IgD-negative memory B cell (primary cell): ENCODE measurements around the gene CSNK1G2. TPM values are rescaled to one million over a fixed set of nuclear protein-coding genes. Genes with fewer than 3 reads are reported as not detected.

Experiments used
- H3K27ac Mint-ChIP-seq, 3 donors: one replicate each; pipeline ENCODE4 v1.8.0; 2020 to 2022; ENCODE audit warnings: mild to moderate bottlenecking in 3 of 3, mixed read lengths in 3 of 3, moderate library complexity in 1 of 3
- H3K27me3 Mint-ChIP-seq: one replicate; pipeline ENCODE4 v1.8.0; 2021; ENCODE audit warnings: mixed read lengths
- H3K36me3 Mint-ChIP-seq: one replicate; pipeline ENCODE4 v1.8.0; 2020; ENCODE audit warnings: mild to moderate bottlenecking, mixed read lengths
- H3K4me1 Mint-ChIP-seq, 3 donors: one replicate each; pipeline ENCODE4 v1.8.0; 2020 to 2022; ENCODE audit warnings: mixed read lengths in 3 of 3, mild to moderate bottlenecking in 1 of 3
- H3K4me3 Mint-ChIP-seq, 4 donors: one replicate each; pipeline ENCODE4 v1.8.0; 2020 to 2022; ENCODE audit warnings: mild to moderate bottlenecking in 4 of 4, mixed read lengths in 4 of 4, moderate library complexity in 3 of 4
- H3K9me3 Mint-ChIP-seq, 3 donors: one replicate each; pipeline ENCODE4 v1.8.0; 2020 to 2021; ENCODE audit warnings: mixed read lengths in 3 of 3, mild to moderate bottlenecking in 1 of 3
- polyA plus RNA-seq: library from polyadenylated mRNA; unstranded; fragments of 300-500 nt; fragmentation: Illumina TruSeq; gene quantifications from one replicate; pipeline ENCODE4 v1.2.3, GENCODE V29; 2021

The CSNK1G2 gene
- polyA plus RNA-seq, 1 donor from 2014 or later, result 28.8 TPM

GRCh38 chr19:1944088-1944915 is 3.3 kb downstream of the CSNK1G2 start:
- Mint-ChIP-seq H3K27ac (peak overlapping the region in 2 of 3 donors; percentile 73 to 96), H3K27me3 (no peaks in the 10 kb centered on the region), H3K4me3 (peak overlapping the region; percentile 83 to 97 (median 92)), H3K9me3 (no peaks in the 10 kb centered on the region), H3K36me3 (peaks cover under 1% of the 10 kb centered on the region), H3K4me1 (peaks cover 21 to 27% (median 26%) of the 10 kb centered on the region in 3 donors)

GRCh38 chr19:1944916-1945561 is 4.1 kb downstream of the CSNK1G2 start:
- Mint-ChIP-seq H3K4me1 (peaks cover 17 to 26% (median 22%) of the 10 kb centered on the region in 3 donors), H3K9me3 (no peaks in the 10 kb centered on the region)

DNA sequence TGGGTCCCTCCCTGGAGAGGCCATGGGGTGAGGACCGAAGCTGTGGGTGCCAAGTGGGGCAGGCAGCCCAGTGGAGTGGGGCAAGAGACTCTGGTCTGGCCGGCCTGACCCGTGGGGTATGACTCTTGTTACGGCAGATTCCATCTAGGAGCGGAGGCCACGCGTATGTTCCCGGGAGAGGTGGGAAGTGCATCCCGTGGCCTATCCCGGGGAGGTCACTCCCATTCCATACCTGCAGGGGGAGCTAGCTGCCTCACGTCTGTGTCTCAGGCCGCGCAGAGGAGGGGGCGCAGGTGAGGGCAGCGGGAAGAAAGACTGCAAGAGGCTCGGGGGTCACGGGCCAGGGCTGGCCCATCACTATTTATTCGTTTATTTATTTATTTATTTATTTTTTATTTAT is 4.9 kb downstream of the CSNK1G2 start:
- Mint-ChIP-seq H3K4me1 (peaks cover 17 to 26% (median 18%) of the 10 kb centered on the region in 3 donors), H3K27ac (peak overlapping the region in 1 of 3 donors; percentile 12), H3K27me3 (no peaks in the 10 kb centered on the region)

More at GRCh38 chr19:1944916-1945561, 4.1 kb downstream of the CSNK1G2 start:
- Mint-ChIP-seq H3K36me3 (peaks cover 2% of the 10 kb centered on the region), H3K4me3 (peak overlapping the region in 1 of 4 donors; percentile 83), H3K27me3 (no peaks in the 10 kb centered on the region), H3K27ac (no peak overlapping the region)

DNA sequence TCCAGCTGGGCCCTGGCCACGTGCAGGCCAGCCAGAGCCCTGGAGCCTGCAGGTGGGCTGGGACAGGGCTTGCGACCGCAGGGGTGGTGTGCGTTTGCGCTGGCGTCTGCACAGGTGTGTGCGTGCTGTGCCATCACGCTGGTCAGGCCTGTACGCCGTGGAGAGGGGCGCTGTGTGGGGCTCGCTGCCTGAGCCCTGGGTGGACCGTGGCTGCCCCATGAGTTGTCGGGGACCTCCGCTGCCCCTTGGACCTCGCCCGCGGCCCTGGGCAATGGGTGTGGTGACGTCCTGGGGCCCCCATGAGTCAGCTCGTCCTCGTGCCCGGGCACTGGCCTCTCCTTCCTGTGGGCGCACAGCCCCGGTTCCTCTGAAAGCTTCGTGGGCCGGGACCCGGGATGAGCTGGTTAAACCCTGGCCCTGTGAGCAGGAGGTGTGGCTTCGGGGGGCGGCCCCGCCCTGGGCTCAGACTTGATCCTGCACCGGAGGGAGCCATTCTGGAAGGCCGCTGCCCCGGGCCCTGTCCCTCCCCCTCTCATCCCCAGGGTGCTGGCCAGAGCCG is 6.8 kb downstream of the CSNK1G2 start:
- Mint-ChIP-seq H3K27me3 (no peaks in the 10 kb centered on the region), H3K36me3 (peaks cover 2% of the 10 kb centered on the region), H3K27ac (no peak overlapping the region), H3K9me3 (no peaks in the 10 kb centered on the region), H3K4me3 (no peak overlapping the region), H3K4me1 (peaks cover 15 to 27% (median 17%) of the 10 kb centered on the region in 3 donors)

More for the DNA sequence above, 4.9 kb downstream of the CSNK1G2 start:
- Mint-ChIP-seq H3K9me3 (no peaks in the 10 kb centered on the region), H3K4me3 (peak overlapping the region in 2 of 4 donors; percentile 21 to 76), H3K36me3 (peaks cover 2% of the 10 kb centered on the region)

GRCh38 chr19:1949304-1950101 is 8.5 kb downstream of the CSNK1G2 start:
- H3K27ac Mint-ChIP-seq, result peak overlapping the region; percentile 48 to 77 (median 63)
- peaks cover 2% of the 10 kb centered on the region for H3K36me3 Mint-ChIP-seq
- no peaks in the 10 kb centered on the region for H3K27me3 Mint-ChIP-seq
- peaks cover 6 to 16% (median 10%) of the 10 kb centered on the region in 3 donors for H3K4me1 Mint-ChIP-seq
- H3K4me3 Mint-ChIP-seq, result no peak overlapping the region
- H3K9me3 Mint-ChIP-seq, result no peaks in the 10 kb centered on the region

- H3K9me3 Mint-ChIP-seq, result no peaks in the 10 kb centered on the region
- peak overlapping the region in 2 of 3 donors; percentile 51 to 67 for H3K27ac Mint-ChIP-seq
These were observed 9.7 kb downstream of the CSNK1G2 start for GRCh38 chr19:1950640-1951039.

GRCh38 chr19:1952635-1953034 is 11.7 kb downstream of the CSNK1G2 start:
- H3K4me3 Mint-ChIP-seq, result peak overlapping the region in 1 of 4 donors; percentile 12
- no peak overlapping the region for H3K27ac Mint-ChIP-seq
- H3K36me3 Mint-ChIP-seq, result peaks cover 2% of the 10 kb centered on the region
- H3K4me1 Mint-ChIP-seq, result peaks cover 4 to 13% (median 6%) of the 10 kb centered on the region in 3 donors
- no peaks in the 10 kb centered on the region for H3K27me3 Mint-ChIP-seq
- no peaks in the 10 kb centered on the region for H3K9me3 Mint-ChIP-seq

More at GRCh38 chr19:1950640-1951039, 9.7 kb downstream of the CSNK1G2 start:
- peaks cover 2% of the 10 kb centered on the region for H3K36me3 Mint-ChIP-seq
- peaks cover 6 to 16% (median 8%) of the 10 kb centered on the region in 3 donors for H3K4me1 Mint-ChIP-seq
- H3K4me3 Mint-ChIP-seq, result no peak overlapping the region
- H3K27me3 Mint-ChIP-seq, result no peaks in the 10 kb centered on the region

GRCh38 chr19:1953037-1953436 is 12.1 kb downstream of the CSNK1G2 start:
- H3K9me3 Mint-ChIP-seq, result no peaks in the 10 kb centered on the region
- peaks cover 2% of the 10 kb centered on the region for H3K36me3 Mint-ChIP-seq
- no peak overlapping the region for H3K27ac Mint-ChIP-seq
- no peaks in the 10 kb centered on the region for H3K27me3 Mint-ChIP-seq
- H3K4me1 Mint-ChIP-seq, result peaks cover 4 to 13% (median 6%) of the 10 kb centered on the region in 3 donors
- no peak overlapping the region for H3K4me3 Mint-ChIP-seq

GRCh38 chr19:1953441-1954094 is 12.6 kb downstream of the CSNK1G2 start:
- Mint-ChIP-seq H3K36me3 (peaks cover 2% of the 10 kb centered on the region), H3K4me1 (peaks cover 2 to 13% (median 4%) of the 10 kb centered on the region in 3 donors), H3K27me3 (no peaks in the 10 kb centered on the region), H3K4me3 (peak overlapping the region in 1 of 4 donors; percentile 78), H3K9me3 (no peaks in the 10 kb centered on the region), H3K27ac (no peak overlapping the region)

GRCh38 chr19:1954532-1954933 is 13.6 kb downstream of the CSNK1G2 start:
- Mint-ChIP-seq H3K4me3 (no peak overlapping the region), H3K36me3 (no peaks in the 10 kb centered on the region), H3K27me3 (no peaks in the 10 kb centered on the region), H3K27ac (peak overlapping the region in 1 of 3 donors; percentile 35), H3K4me1 (peaks cover 0 to 11% (median 4%) of the 10 kb centered on the region in 3 donors), H3K9me3 (no peaks in the 10 kb centered on the region)

DNA sequence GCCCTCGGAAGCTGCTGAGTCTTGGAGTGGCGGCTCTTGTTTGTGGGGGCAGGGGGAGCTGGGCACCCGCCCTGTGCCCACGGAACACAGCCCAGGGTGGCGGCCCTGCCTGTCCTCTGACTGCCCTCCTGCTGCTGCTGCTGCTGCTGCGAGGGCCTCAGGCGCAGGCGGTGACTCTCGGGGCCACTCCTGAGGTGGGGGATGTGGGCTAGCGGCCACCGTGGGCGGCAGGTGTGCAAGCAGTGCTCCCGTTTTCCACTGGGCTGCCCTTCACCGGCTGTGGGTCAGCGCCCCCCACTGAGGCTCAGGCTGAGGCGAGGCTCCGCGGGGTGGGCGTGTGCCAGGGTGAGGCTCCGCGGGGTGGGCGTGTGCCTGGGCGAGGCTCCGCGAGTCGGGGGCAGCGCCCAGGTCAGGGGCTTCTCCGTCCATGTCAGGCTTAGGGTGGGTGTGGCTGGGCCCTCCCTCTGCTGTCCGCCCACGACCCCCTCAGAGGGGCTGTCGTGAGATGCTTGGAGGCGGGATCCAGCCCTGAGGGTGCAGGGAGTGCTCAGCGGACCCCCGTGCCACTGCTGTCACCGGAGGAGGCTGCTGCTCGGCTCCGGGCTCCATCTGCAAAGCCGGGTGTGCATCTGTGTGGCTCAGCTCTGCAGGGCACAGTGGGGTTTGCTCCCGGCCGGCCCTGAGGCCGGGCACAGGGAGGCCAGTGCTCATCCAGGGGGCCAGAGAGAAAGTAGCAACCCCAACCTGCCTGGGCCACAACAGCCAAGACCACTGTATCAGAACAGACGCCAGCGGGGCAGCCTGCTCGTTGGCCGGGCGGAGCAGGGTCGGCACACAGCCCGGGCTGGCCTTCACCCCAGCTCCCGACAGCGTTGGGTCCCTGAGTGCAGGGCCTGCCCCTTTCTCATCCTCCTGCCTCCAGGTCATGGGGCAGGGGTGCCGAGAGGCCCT is 14.5 kb downstream of the CSNK1G2 start:
- no peaks in the 10 kb centered on the region for H3K36me3 Mint-ChIP-seq
- H3K27ac Mint-ChIP-seq, result peak overlapping the region in 1 of 3 donors; percentile 35
- H3K27me3 Mint-ChIP-seq, result no peaks in the 10 kb centered on the region
- H3K4me1 Mint-ChIP-seq, result peaks cover 0 to 9% (median 4%) of the 10 kb centered on the region in 3 donors
- H3K4me3 Mint-ChIP-seq, result no peak overlapping the region
- no peaks in the 10 kb centered on the region for H3K9me3 Mint-ChIP-seq

DNA sequence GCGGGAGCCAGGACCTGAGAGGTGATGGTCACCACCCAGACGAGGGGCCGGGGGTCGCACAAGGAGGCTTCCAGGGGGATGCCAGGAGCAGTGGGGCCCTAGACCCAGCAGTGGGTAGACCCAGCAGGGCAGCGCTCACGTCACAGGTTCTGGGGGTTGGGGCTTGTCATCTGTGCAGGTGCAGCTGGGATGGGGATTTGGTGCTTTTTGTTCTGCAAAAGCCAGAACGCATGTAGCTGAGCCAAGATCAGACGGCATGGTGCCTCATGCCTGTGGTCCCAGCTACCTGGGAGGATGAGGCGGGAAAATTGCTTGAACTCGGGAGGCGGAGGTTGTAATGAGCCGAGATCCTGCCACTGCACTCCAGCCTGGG is 15.1 kb downstream of the CSNK1G2 start:
- no peak overlapping the region for H3K4me3 Mint-ChIP-seq
- H3K9me3 Mint-ChIP-seq, result no peaks in the 10 kb centered on the region
- H3K36me3 Mint-ChIP-seq, result no peaks in the 10 kb centered on the region
- peaks cover 0 to 9% (median 5%) of the 10 kb centered on the region in 3 donors for H3K4me1 Mint-ChIP-seq
- no peak overlapping the region for H3K27ac Mint-ChIP-seq
- no peaks in the 10 kb centered on the region for H3K27me3 Mint-ChIP-seq

- H3K4me3 Mint-ChIP-seq, result no peak overlapping the region
- H3K4me1 Mint-ChIP-seq, result peaks cover 0 to 12% (median 5%) of the 10 kb centered on the region in 3 donors
- H3K36me3 Mint-ChIP-seq, result no peaks in the 10 kb centered on the region
- no peaks in the 10 kb centered on the region for H3K27me3 Mint-ChIP-seq
- no peaks in the 10 kb centered on the region for H3K9me3 Mint-ChIP-seq
- no peak overlapping the region for H3K27ac Mint-ChIP-seq
These were observed 16.0 kb downstream of the CSNK1G2 start for GRCh38 chr19:1956868-1957492.
